Stimulated activated CD4-positive, alpha-beta T cell treated with anti-CD3 and anti-CD28 coated beads, Interleukin-2, amount 100 ng/mL, for 4 hours (primary cell): ENCODE measurements around the gene R3HDM2.

Experiments used
- DNase-seq: peaks from one replicate; pipeline ENCODE4 v3.0.0-alpha.2; 2020; ENCODE audit warnings: low read depth

R3HDM2 gene

GRCh38 chr12:57216014-57216911 is 214.6 kb downstream of the R3HDM2 start, which contains the start of gene NXPH4:
Gene NXPH4, plus strand, starts transcription at chr12:57216794. Its CDS starts 176 bp downstream, at chr12:57216970.
- peak; percentile 61 for DNase-seq

GRCh38 chr12:57215668-57216013 is 215.2 kb downstream of the R3HDM2 start:
- DNase-seq: no peak

GRCh38 chr12:57215065-57215464 is 215.8 kb downstream of the R3HDM2 start:
- DNase-seq: no peak

GRCh38 chr12:57214398-57214781 is 216.5 kb downstream of the R3HDM2 start:
- peak; percentile 52 for DNase-seq

- no peak for DNase-seq
Measured at GRCh38 chr12:57213763-57214397, 217.0 kb downstream of the R3HDM2 start.

- DNase-seq: peak; percentile 75
Measured at GRCh38 chr12:57213058-57213715, 217.7 kb downstream of the R3HDM2 start.

- no peak for DNase-seq
Measured at GRCh38 chr12:57212701-57213057, 218.2 kb downstream of the R3HDM2 start.

GRCh38 chr12:57211791-57212700 is 218.8 kb downstream of the R3HDM2 start:
- no peak for DNase-seq

- no peak for DNase-seq
Measured at GRCh38 chr12:57210926-57211692, 219.7 kb downstream of the R3HDM2 start.

GRCh38 chr12:57210461-57210860 is 220.4 kb downstream of the R3HDM2 start:
- DNase-seq: no peak

GRCh38 chr12:57209916-57210315 is 220.9 kb downstream of the R3HDM2 start:
- no peak for DNase-seq

GRCh38 chr12:57208631-57209282 is 222.1 kb downstream of the R3HDM2 start:
- DNase-seq: no peak

- DNase-seq: no peak
Measured at GRCh38 chr12:57207731-57208630, 222.9 kb downstream of the R3HDM2 start.

GRCh38 chr12:57205931-57206330 is 224.9 kb downstream of the R3HDM2 start:
- DNase-seq: no peak

GRCh38 chr12:57205186-57205585 is 225.7 kb downstream of the R3HDM2 start:
- DNase-seq: no peak

- DNase-seq: no peak
Measured at GRCh38 chr12:57204454-57204853, 226.4 kb downstream of the R3HDM2 start.

- no peak for DNase-seq
Measured at GRCh38 chr12:57203791-57204190, 227.1 kb downstream of the R3HDM2 start.
